HEK293 (cell line): Measurements from ENCODE around the gene MCFD2.

ENCODE experiments used
- CTCF ChIA-PET: fragments of 350-600 bp; formaldehyde crosslinking; extraction: SDS; loops from one replicate; lab custom pipeline; 2021; ENCODE audit warnings: antibody characterized with exemption; lab: Yijun Ruan, JAX
- POLR2A ChIA-PET: fragments of 300-600 bp; formaldehyde crosslinking; extraction: SDS; loops from one replicate; lab custom pipeline; 2020; ENCODE audit warnings: antibody characterized with exemption, inconsistent platforms; lab: Yijun Ruan, JAX
- H3K27ac ChIP-seq: fragments of 200-500 bp; sonication (Bioruptor generic); 2 replicates; pipeline ENCODE4 v1.5.1; 2014; ENCODE audit warnings: low read depth, low read length, control low read depth, inconsistent platforms; ENCODE audit errors: extremely low read depth
- H3K36me3 ChIP-seq, 2 experiments: fragments of 200-500 bp in 1 of 2; sonication (Bioruptor generic) in 1 of 2; 1 replicate in 1 of 2; 2 replicates in 1 of 2; pipeline ENCODE4 v1.5.1; 2014 to 2017; ENCODE audit warnings: inconsistent platforms in 2 of 2, low read length in 2 of 2; ENCODE audit not compliant: control insufficient read depth in 2 of 2, insufficient read depth in 1 of 2
- H3K4me1 ChIP-seq: fragments of 200-500 bp; sonication (Bioruptor generic); 2 replicates; pipeline ENCODE4 v1.5.1; 2014; ENCODE audit warnings: mild to moderate bottlenecking, low read length, inconsistent platforms; ENCODE audit not compliant: control insufficient read depth, insufficient read depth
- H3K4me3 ChIP-seq: 2 replicates; pipeline ENCODE4 v1.5.1; 2011; ENCODE audit warnings: low read depth, mild to moderate bottlenecking, control low read depth, low read length, moderate library complexity
- H3K9me3 ChIP-seq: fragments of 200-500 bp; sonication (Bioruptor generic); 2 replicates; pipeline ENCODE4 v1.5.1; 2014; ENCODE audit warnings: low read depth, low read length, inconsistent platforms; ENCODE audit not compliant: control insufficient read depth, insufficient read depth
- GLIS2 ChIP-seq: fragments of 450-650 bp; formaldehyde crosslinking; IDR thresholded peaks from 2 replicates; pipeline ENCODE4 v1.5.1; 2016; ENCODE audit warnings: missing biosample characterization, missing genetic modification characterization
- IKZF3 ChIP-seq: fragments of 450-650 bp; IDR thresholded peaks from 2 replicates; pipeline ENCODE4 v1.5.0; 2018; ENCODE audit warnings: missing biosample characterization, mild to moderate bottlenecking, missing genetic modification characterization, moderate library complexity
- OVOL3 ChIP-seq: fragments of 450-650 bp; formaldehyde crosslinking; IDR thresholded peaks from 2 replicates; pipeline ENCODE4 v1.5.1; 2016; ENCODE audit warnings: missing biosample characterization, missing genetic modification characterization
- ZBTB8A ChIP-seq: fragments of 450-650 bp; formaldehyde crosslinking; IDR thresholded peaks from 2 replicates; pipeline ENCODE4 v1.5.1; 2016; ENCODE audit warnings: missing biosample characterization, missing genetic modification characterization
- ZIC2 ChIP-seq: fragments of 450-650 bp; formaldehyde crosslinking; IDR thresholded peaks from 2 replicates; pipeline ENCODE4 v1.5.1; 2016; ENCODE audit warnings: missing biosample characterization, missing genetic modification characterization
- ZNF10 ChIP-seq: fragments of 450-650 bp; formaldehyde crosslinking; IDR thresholded peaks from 2 replicates; pipeline ENCODE4 v1.5.1; 2017; ENCODE audit warnings: missing biosample characterization, missing genetic modification characterization
- ZNF146 ChIP-seq: fragments of 450-650 bp; formaldehyde crosslinking; IDR thresholded peaks from 2 replicates; pipeline ENCODE4 v1.5.1; 2016; ENCODE audit warnings: missing biosample characterization, missing genetic modification characterization
- ZNF19 ChIP-seq: fragments of 450-650 bp; formaldehyde crosslinking; IDR thresholded peaks from 2 replicates; pipeline ENCODE4; 2016; ENCODE audit warnings: missing biosample characterization, missing genetic modification characterization, low read depth
- ZNF302 ChIP-seq: fragments of 450-650 bp; formaldehyde crosslinking; IDR thresholded peaks from 2 replicates; pipeline ENCODE4 v1.5.1; 2016; ENCODE audit warnings: missing biosample characterization, missing genetic modification characterization, low read depth
- ZNF747 ChIP-seq: fragments of 450-650 bp; formaldehyde crosslinking; IDR thresholded peaks from 2 replicates; pipeline ENCODE4 v1.5.1; 2016; ENCODE audit warnings: missing biosample characterization, missing genetic modification characterization
- ZNF837 ChIP-seq: fragments of 450-650 bp; formaldehyde crosslinking; IDR thresholded peaks from 2 replicates; pipeline ENCODE4 v1.5.1; 2016; ENCODE audit warnings: missing biosample characterization, missing genetic modification characterization
- TF ChIP-seq, protein P1 (sequence below): fragments of 450-650 bp; formaldehyde crosslinking; IDR thresholded peaks from 2 replicates; pipeline ENCODE4 v1.5.1; 2016; ENCODE audit warnings: missing biosample characterization, missing genetic modification characterization
- TF ChIP-seq, protein P2 (sequence below): fragments of 450-650 bp; formaldehyde crosslinking; IDR thresholded peaks from 2 replicates; pipeline ENCODE4; 2016; ENCODE audit warnings: missing biosample characterization, missing genetic modification characterization
- TF ChIP-seq, protein P3 (sequence below): fragments of 450-650 bp; formaldehyde crosslinking; IDR thresholded peaks from 2 replicates; pipeline ENCODE4 v1.5.1; 2016; ENCODE audit warnings: missing biosample characterization, missing genetic modification characterization

The MCFD2 gene

DNA sequence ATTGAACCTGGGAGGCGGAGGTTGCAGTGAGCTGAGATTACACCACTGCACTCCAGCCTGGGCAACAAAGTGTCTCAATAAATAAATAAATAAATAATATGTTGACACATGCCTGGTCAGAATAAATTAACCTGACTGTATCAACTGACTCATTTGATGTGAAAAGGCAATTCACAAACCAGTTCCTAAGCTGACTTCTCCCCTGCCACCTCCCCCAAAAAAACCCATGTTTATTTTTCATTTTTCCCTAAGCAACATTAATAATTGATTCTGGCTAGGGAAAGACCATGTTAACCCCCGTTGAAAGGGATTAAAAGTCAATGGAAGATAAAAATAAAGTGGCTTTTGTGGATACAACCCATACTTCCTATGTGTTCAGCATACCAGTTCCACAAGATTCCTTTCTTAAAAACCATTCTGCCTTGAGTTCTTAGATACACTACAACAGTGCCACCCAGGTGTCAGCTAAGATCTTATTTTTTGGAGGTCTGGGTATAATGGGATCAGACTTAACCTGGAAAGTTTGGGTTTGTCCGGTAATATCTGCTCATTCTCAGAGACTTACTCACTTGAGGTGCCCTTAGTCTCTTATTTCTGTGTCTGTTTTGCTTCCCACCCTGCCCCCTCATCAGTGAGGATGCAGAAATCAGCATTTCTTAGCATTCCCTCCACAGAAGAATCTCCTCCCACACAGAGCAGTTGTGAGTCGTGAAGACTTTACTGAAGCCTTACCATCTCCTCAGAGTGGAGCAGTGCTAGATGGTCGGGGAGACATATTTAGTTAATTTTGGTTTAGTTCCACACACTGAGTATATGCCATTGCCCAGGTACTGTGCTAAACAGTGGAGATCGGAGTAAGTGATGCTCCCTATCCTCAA, 10.1 kb upstream of the MCFD2 start:
- H3K36me3 ChIP-seq: no peaks in the 10 kb centered on the region
- CTCF ChIA-PET: interaction anchor here (0.5 to 1.4 kb wide), 3 partner anchors 10 to 526 kb away, joined by 3 to 4 read pairs (median 4); no protein-coding TSS in a partner anchor
- POLR2A ChIA-PET: no interaction called here
- H3K27ac ChIP-seq: no peak overlapping the region
- H3K4me3 ChIP-seq: no peak overlapping the region
- H3K4me1 ChIP-seq: no peaks in the 10 kb centered on the region
- H3K9me3 ChIP-seq: no peaks in the 10 kb centered on the region
- TF ChIP-seq IKZF3 (tag by site-specific recombination) (no peak), OVOL3 (no peak)
- TF ChIP-seq, all 188 proteins: peak for 0

DNA sequence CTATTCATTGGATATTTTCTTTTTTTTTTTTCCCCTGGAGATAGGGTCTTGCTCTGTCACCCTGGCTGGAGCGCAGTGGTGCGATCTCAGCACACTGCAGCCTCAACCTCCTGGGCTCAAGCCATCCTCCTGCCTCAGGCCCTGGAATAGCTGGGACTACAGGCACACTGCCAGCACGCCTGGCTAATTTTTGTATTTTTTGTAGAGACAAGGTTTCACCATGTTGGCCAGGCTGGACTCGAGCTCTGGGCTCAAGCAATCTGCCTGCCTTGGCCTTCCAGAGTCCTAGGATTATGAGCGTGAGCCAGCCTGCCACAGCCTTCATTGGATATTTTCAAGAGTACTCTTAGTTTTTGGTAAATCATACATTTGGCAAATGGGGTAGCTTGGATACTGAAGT, 9.0 kb upstream of the MCFD2 start:
- no peak overlapping the region for H3K27ac ChIP-seq
- H3K4me3 ChIP-seq: no peak overlapping the region
- ChIA-PET POLR2A (interaction anchor here (0.6 to 1.1 kb wide), 2 partner anchors 58 to 565 kb away, joined by 3 to 7 read pairs; no protein-coding TSS in a partner anchor), CTCF (interaction anchor here (0.6 to 2.3 kb wide), 5 partner anchors 11 to 525 kb away, joined by 3 to 7 read pairs (median 4); no protein-coding TSS in a partner anchor)
- TF ChIP-seq, protein P1, sequence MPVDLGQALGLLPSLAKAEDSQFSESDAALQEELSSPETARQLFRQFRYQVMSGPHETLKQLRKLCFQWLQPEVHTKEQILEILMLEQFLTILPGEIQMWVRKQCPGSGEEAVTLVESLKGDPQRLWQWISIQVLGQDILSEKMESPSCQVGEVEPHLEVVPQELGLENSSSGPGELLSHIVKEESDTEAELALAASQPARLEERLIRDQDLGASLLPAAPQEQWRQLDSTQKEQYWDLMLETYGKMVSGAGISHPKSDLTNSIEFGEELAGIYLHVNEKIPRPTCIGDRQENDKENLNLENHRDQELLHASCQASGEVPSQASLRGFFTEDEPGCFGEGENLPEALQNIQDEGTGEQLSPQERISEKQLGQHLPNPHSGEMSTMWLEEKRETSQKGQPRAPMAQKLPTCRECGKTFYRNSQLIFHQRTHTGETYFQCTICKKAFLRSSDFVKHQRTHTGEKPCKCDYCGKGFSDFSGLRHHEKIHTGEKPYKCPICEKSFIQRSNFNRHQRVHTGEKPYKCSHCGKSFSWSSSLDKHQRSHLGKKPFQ (tag by site-specific recombination): no peak
- TF ChIP-seq, protein P2, sequence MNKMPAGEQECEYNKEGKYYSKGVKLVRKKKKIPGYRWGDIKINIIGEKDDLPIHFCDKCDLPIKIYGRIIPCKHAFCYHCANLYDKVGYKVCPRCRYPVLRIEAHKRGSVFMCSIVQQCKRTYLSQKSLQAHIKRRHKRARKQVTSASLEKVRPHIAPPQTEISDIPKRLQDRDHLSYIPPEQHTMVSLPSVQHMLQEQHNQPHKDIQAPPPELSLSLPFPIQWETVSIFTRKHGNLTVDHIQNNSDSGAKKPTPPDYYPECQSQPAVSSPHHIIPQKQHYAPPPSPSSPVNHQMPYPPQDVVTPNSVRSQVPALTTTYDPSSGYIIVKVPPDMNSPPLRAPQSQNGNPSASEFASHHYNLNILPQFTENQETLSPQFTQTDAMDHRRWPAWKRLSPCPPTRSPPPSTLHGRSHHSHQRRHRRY (tag by site-specific recombination): no peak
- H3K36me3 ChIP-seq: no peaks in the 10 kb centered on the region
- no peaks in the 10 kb centered on the region for H3K9me3 ChIP-seq
- no peaks in the 10 kb centered on the region for H3K4me1 ChIP-seq

DNA sequence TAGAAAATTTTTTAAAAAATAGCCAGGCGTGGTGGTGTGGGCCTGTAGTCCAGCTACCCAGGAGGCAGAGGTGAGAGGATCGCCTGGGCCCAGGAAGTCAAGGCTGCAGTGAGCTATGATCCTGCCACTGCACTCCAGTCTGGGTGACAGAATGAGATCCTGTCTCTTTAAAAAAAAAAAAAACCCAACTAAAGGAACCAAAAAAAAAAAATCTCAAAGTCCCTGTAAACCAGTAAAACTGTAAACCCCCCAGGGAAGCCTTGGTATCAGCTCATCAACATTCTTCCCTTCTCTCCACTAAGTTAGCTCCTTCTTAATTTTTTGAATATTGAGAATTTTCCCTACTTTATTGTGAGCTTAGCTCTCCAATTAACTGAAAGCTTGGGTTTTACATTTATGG, 8.4 kb upstream of the MCFD2 start:
- no peak for TF ChIP-seq ZNF19 (tag by site-specific recombination)
- no peak for TF ChIP-seq ZNF302 (tag by site-specific recombination)
- TF ChIP-seq ZNF10 (tag by site-specific recombination): no peak
- TF ChIP-seq ZIC2 (tag by site-specific recombination): no peak
- TF ChIP-seq ZNF837 (tag by site-specific recombination): no peak
- TF ChIP-seq, protein P2 (tag by site-specific recombination): no peak
- TF ChIP-seq GLIS2 (tag by site-specific recombination): no peak
- TF ChIP-seq ZBTB8A (tag by site-specific recombination): no peak
- TF ChIP-seq, protein P3, sequence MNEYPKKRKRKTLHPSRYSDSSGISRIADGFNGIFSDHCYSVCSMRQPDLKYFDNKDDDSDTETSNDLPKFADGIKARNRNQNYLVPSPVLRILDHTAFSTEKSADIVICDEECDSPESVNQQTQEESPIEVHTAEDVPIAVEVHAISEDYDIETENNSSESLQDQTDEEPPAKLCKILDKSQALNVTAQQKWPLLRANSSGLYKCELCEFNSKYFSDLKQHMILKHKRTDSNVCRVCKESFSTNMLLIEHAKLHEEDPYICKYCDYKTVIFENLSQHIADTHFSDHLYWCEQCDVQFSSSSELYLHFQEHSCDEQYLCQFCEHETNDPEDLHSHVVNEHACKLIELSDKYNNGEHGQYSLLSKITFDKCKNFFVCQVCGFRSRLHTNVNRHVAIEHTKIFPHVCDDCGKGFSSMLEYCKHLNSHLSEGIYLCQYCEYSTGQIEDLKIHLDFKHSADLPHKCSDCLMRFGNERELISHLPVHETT (tag by site-specific recombination): no peak
- no peak for TF ChIP-seq ZNF747
- TF ChIP-seq ZNF146 (tag by site-specific recombination): no peak
- Histone ChIP-seq H3K36me3 (no peaks in the 10 kb centered on the region), H3K4me3 (no peak overlapping the region), H3K27ac (no peak overlapping the region), H3K9me3 (no peaks in the 10 kb centered on the region), H3K4me1 (no peaks in the 10 kb centered on the region)
- ChIA-PET CTCF (interaction anchor here (0.6 to 2.3 kb wide), 5 partner anchors 12 to 458 kb away, joined by 3 to 7 read pairs (median 4); no protein-coding TSS in a partner anchor), POLR2A (interaction anchor here (0.6 to 1.1 kb wide), 2 partner anchors 59 to 566 kb away, joined by 3 to 7 read pairs; no protein-coding TSS in a partner anchor)
